Measurements from ENCODE around the gene KCNK2. TPM values are rescaled to one million over a fixed set of nuclear protein-coding genes. Genes with fewer than 3 reads are reported as not detected.

Gene KCNK2
- total and polyA plus RNA-seq, 10 of the 15 experiments (the other 5 are each of a cell fraction or from before 2014, with no cell fraction given), result 0.04 to 0.13 (median 0.08) TPM; not detected in 4

GRCh38 chr1:215132156-215132555 is 49.6 kb downstream of the KCNK2 start:
- no peak overlapping the region for H3K4me2 ChIP-seq (ENCODE audit: control insufficient read depth, insufficient read depth)
- POLR2A ChIA-PET, result no interaction called here
- DNase-seq (ENCODE audit: low read depth, low spot score), result no peak
- no peaks in the 10 kb centered on the region for H3K9me3 ChIP-seq (replicated peaks; ENCODE audit: control insufficient read depth, insufficient read depth, low read length)
- H3K36me3 ChIP-seq (ENCODE audit: control insufficient read depth in 2 of 2, insufficient read depth in 2 of 2, low read length in 1 of 2), result no peaks in the 10 kb centered on the region
- H3K4me3 ChIP-seq, result no peak overlapping the region
- H4K20me1 ChIP-seq (ENCODE audit: control insufficient read depth, insufficient read depth), result no peaks in the 10 kb centered on the region
- no peaks in the 10 kb centered on the region for H3K4me1 ChIP-seq (ENCODE audit: control insufficient read depth, insufficient read depth, low read length)
- 10% methylated on average over 2 of the region's 2 CpGs for WGBS (ENCODE audit: insufficient coverage, insufficient replicate concordance, low lambda C conversion rate, missing lambda C conversion rate)
- H3K27me3 ChIP-seq (replicated peaks in 1 of 2; ENCODE audit: control insufficient read depth in 2 of 2, insufficient read depth in 2 of 2, low read length in 1 of 2), result no peaks in the 10 kb centered on the region
- no TSS peak for BruUV-seq (replicated peaks)
- intact Hi-C loops (cut with micrococcal nuclease; ENCODE audit: unreplicated experiment), result no loop called here
- H3K9ac ChIP-seq (ENCODE audit: control insufficient read depth, insufficient read depth, low read length), result no peak overlapping the region
- in situ Hi-C loops (cut with MboI), result no loop called here
- RAD21 ChIA-PET (ENCODE audit: unreplicated experiment), result no interaction called here
- no peak for FAIRE-seq
- CTCF ChIA-PET, result no interaction called here
- H2AFZ ChIP-seq (ENCODE audit: control insufficient read depth, low read depth, low read length), result no peak overlapping the region
- no peaks in the 10 kb centered on the region for H3K79me2 ChIP-seq (ENCODE audit: control insufficient read depth, insufficient read depth, low read length)
- ATAC-seq, result no peak
- SMC1A ChIA-PET (ENCODE audit: uncharacterized antibody, unreplicated experiment), result no interaction called here
- no peak overlapping the region for H3K27ac ChIP-seq (ENCODE audit: control insufficient read depth, insufficient read depth)
- TF ChIP-seq, protein P1, sequence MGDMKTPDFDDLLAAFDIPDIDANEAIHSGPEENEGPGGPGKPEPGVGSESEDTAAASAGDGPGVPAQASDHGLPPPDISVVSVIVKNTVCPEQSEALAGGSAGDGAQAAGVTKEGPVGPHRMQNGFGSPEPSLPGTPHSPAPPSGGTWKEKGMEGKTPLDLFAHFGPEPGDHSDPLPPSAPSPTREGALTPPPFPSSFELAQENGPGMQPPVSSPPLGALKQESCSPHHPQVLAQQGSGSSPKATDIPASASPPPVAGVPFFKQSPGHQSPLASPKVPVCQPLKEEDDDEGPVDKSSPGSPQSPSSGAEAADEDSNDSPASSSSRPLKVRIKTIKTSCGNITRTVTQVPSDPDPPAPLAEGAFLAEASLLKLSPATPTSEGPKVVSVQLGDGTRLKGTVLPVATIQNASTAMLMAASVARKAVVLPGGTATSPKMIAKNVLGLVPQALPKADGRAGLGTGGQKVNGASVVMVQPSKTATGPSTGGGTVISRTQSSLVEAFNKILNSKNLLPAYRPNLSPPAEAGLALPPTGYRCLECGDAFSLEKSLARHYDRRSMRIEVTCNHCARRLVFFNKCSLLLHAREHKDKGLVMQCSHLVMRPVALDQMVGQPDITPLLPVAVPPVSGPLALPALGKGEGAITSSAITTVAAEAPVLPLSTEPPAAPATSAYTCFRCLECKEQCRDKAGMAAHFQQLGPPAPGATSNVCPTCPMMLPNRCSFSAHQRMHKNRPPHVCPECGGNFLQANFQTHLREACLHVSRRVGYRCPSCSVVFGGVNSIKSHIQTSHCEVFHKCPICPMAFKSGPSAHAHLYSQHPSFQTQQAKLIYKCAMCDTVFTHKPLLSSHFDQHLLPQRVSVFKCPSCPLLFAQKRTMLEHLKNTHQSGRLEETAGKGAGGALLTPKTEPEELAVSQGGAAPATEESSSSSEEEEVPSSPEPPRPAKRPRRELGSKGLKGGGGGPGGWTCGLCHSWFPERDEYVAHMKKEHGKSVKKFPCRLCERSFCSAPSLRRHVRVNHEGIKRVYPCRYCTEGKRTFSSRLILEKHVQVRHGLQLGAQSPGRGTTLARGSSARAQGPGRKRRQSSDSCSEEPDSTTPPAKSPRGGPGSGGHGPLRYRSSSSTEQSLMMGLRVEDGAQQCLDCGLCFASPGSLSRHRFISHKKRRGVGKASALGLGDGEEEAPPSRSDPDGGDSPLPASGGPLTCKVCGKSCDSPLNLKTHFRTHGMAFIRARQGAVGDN (IDR thresholded peaks at IDR 0.05), result no peak
- TF ChIP-seq, protein P2, sequence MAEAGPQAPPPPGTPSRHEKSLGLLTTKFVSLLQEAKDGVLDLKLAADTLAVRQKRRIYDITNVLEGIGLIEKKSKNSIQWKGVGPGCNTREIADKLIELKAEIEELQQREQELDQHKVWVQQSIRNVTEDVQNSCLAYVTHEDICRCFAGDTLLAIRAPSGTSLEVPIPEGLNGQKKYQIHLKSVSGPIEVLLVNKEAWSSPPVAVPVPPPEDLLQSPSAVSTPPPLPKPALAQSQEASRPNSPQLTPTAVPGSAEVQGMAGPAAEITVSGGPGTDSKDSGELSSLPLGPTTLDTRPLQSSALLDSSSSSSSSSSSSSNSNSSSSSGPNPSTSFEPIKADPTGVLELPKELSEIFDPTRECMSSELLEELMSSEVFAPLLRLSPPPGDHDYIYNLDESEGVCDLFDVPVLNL (IDR thresholded peaks at IDR 0.05; ENCODE audit: low read depth, low read length), result no peak
- TF ChIP-seq RAD51 (IDR thresholded peaks at IDR 0.05), result no peak
- no peak for TF ChIP-seq RAD21 (IDR thresholded peaks at IDR 0.05; ENCODE audit: insufficient read depth, low read depth, low read length)
- TF ChIP-seq JUNB (IDR thresholded peaks at IDR 0.05), result no peak
- no peak for TF ChIP-seq ZNF592 (IDR thresholded peaks at IDR 0.05)
- TF ChIP-seq ZNF217 (IDR thresholded peaks at IDR 0.05), result no peak
- TF ChIP-seq BACH1 (IDR thresholded peaks at IDR 0.05; ENCODE audit: borderline replicate concordance), result no peak
- TF ChIP-seq CEBPZ (IDR thresholded peaks at IDR 0.05; ENCODE audit: low read depth, low read length), result no peak
- no peak for TF ChIP-seq CEBPB (IDR thresholded peaks at IDR 0.05; ENCODE audit: borderline replicate concordance in 1 of 2, low read depth in 2 of 2, low read length in 2 of 2)

Data from GM12878 (cell line).